Measurements from ENCODE around the gene LRP6. TPM values are rescaled to one million over a fixed set of nuclear protein-coding genes. Genes with fewer than 3 reads are reported as not detected.

LRP6 gene
- total RNA-seq, 1 donor from 2014 or later, result 41.9 TPM

DNA sequence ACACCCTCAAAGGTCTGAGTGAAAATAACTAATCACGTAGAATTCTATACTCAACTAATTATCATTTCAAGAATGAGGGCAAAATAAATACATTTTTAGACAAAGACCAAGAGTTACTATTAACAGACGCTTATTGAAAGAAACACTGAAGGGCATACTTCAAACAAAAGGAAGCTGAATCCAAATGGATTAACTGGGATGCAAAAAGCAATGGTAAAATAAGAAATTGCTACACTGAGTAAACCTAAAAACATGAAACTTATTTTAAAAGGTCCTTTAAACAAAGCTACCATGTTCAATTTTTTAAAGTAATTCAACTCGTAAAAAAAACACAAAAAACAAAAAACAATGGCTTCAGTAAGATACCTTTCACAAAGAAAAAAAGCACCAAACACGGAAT, 28.2 kb downstream of the LRP6 start:
- DNase-seq (ENCODE audit: extremely low spot score, unreplicated experiment), result no peak
- peaks cover 6% of the 10 kb centered on the region for H3K9me3 Mint-ChIP-seq (ENCODE audit: unreplicated experiment)
- H3K36me3 Mint-ChIP-seq (ENCODE audit: unreplicated experiment), result peaks cover 16% of the 10 kb centered on the region
- TF ChIP-seq, protein P1, sequence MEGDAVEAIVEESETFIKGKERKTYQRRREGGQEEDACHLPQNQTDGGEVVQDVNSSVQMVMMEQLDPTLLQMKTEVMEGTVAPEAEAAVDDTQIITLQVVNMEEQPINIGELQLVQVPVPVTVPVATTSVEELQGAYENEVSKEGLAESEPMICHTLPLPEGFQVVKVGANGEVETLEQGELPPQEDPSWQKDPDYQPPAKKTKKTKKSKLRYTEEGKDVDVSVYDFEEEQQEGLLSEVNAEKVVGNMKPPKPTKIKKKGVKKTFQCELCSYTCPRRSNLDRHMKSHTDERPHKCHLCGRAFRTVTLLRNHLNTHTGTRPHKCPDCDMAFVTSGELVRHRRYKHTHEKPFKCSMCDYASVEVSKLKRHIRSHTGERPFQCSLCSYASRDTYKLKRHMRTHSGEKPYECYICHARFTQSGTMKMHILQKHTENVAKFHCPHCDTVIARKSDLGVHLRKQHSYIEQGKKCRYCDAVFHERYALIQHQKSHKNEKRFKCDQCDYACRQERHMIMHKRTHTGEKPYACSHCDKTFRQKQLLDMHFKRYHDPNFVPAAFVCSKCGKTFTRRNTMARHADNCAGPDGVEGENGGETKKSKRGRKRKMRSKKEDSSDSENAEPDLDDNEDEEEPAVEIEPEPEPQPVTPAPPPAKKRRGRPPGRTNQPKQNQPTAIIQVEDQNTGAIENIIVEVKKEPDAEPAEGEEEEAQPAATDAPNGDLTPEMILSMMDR (IDR thresholded peaks at IDR 0.05), result no peak
- H3K27ac Mint-ChIP-seq (ENCODE audit: unreplicated experiment), result no peak overlapping the region
- H3K4me3 Mint-ChIP-seq (ENCODE audit: unreplicated experiment), result no peak overlapping the region
- H3K4me1 Mint-ChIP-seq (ENCODE audit: unreplicated experiment), result peaks cover 21% of the 10 kb centered on the region
- no peaks in the 10 kb centered on the region for H3K27me3 Mint-ChIP-seq (ENCODE audit: unreplicated experiment)

DNA sequence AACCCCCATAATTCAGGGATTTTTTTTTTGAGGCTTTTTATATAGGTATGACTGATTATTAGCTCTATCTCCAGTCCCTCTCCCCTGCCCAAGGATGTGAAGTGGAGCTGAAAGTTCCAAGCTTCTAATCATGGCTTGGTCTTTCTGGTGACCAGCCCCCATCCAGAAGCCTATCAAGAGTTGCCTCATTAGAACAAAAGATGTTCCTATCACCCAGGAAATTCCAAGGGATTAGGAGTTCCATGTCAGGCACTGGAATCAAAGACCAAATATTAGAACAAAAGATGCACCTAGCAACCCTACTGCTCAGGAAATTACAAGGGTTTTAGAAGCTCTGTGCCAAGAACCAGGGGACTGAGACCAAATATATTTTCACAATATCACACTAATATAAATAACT, 29.9 kb downstream of the LRP6 start:
- peaks cover 16% of the 10 kb centered on the region for H3K4me1 Mint-ChIP-seq (ENCODE audit: unreplicated experiment)
- peaks cover 6% of the 10 kb centered on the region for H3K9me3 Mint-ChIP-seq (ENCODE audit: unreplicated experiment)
- H3K36me3 Mint-ChIP-seq (ENCODE audit: unreplicated experiment), result peaks cover 10% of the 10 kb centered on the region
- no peak overlapping the region for H3K4me3 Mint-ChIP-seq (ENCODE audit: unreplicated experiment)
- H3K27me3 Mint-ChIP-seq (ENCODE audit: unreplicated experiment), result no peaks in the 10 kb centered on the region
- DNase-seq (ENCODE audit: extremely low spot score, unreplicated experiment), result no peak
- TF ChIP-seq, protein P1 (IDR thresholded peaks at IDR 0.05), result no peak
- no peak overlapping the region for H3K27ac Mint-ChIP-seq (ENCODE audit: unreplicated experiment)

DNA sequence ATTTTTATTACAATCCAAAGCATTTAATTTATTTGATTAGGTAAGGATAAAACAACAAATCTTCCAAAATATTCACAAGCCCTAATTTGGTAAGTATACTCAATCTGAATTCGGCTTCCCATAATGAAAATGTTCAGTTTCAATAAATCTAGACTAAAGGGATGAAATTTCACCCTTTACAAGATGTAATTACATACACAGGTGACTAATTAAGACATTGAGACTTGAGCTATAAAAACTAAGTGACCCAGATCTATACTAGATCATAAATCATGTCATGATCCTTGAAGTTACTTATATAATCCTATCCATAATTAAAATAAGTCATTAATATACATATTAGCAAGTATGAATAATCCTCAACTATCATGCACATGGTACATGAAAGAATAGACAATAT, 36.6 kb downstream of the LRP6 start:
- no peak for DNase-seq (ENCODE audit: extremely low spot score, unreplicated experiment)
- TF ChIP-seq, protein P1 (IDR thresholded peaks at IDR 0.05), result no peak
- Mint-ChIP-seq H3K27me3 (ENCODE audit: unreplicated experiment) (no peaks in the 10 kb centered on the region), H3K27ac (ENCODE audit: unreplicated experiment) (no peak overlapping the region), H3K4me3 (ENCODE audit: unreplicated experiment) (no peak overlapping the region), H3K4me1 (ENCODE audit: unreplicated experiment) (peaks cover 13% of the 10 kb centered on the region), H3K36me3 (ENCODE audit: unreplicated experiment) (peaks cover 6% of the 10 kb centered on the region), H3K9me3 (ENCODE audit: unreplicated experiment) (peaks cover 11% of the 10 kb centered on the region)

DNA sequence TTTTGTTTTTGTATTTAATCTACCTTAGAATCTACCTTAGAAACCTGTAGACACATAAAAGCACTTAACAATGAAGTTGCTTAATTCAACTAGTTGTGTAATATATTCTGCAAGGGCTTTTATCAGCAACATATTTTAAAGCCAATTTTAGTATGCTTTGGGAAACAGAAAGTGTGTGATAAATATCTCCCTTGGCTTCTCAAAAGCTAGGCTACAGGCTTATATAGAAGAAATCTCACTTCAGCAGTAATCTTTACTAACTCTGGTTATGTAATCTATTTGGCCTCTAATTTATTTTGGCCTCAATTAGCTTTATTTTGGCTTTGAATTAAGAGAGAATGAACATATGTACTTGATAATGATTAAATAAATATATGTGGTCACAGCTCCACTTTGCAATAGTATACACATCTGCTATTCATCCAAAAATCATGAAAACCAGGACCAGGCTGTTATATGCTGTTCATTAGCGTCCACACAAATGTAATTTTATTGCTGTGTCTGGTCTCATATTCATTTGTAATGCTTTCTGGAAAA, 37.2 kb downstream of the LRP6 start:
- Mint-ChIP-seq H3K4me1 (ENCODE audit: unreplicated experiment) (peaks cover 13% of the 10 kb centered on the region), H3K27me3 (ENCODE audit: unreplicated experiment) (no peaks in the 10 kb centered on the region), H3K27ac (ENCODE audit: unreplicated experiment) (no peak overlapping the region), H3K9me3 (ENCODE audit: unreplicated experiment) (peaks cover 11% of the 10 kb centered on the region), H3K4me3 (ENCODE audit: unreplicated experiment) (no peak overlapping the region), H3K36me3 (ENCODE audit: unreplicated experiment) (peaks cover 6% of the 10 kb centered on the region)
- TF ChIP-seq, protein P1 (IDR thresholded peaks at IDR 0.05), result no peak
- DNase-seq (ENCODE audit: extremely low spot score, unreplicated experiment), result no peak

DNA sequence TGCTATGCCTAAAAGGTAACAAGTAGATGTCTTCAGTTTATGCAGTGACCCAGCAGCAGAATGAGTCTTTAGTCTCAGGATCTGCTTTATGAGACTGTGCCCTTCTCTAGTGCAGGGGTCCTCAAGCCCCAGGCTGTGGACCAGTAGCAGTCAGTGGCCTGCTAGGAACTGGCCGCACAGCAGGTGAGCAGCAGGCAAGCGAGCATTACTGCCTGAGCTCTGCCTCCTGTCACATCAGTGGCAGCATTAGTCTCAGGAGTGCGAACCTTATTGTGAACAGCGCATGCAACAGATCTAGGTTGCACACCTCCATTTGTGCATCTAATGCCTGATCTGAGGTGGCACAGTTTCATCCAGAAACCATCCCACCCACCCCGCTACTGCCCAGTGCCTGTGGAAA, 38.4 kb downstream of the LRP6 start:
- Mint-ChIP-seq H3K4me1 (ENCODE audit: unreplicated experiment) (peaks cover 17% of the 10 kb centered on the region), H3K27ac (ENCODE audit: unreplicated experiment) (no peak overlapping the region), H3K4me3 (ENCODE audit: unreplicated experiment) (no peak overlapping the region), H3K36me3 (ENCODE audit: unreplicated experiment) (peaks cover 6% of the 10 kb centered on the region), H3K9me3 (ENCODE audit: unreplicated experiment) (peaks cover 11% of the 10 kb centered on the region), H3K27me3 (ENCODE audit: unreplicated experiment) (no peaks in the 10 kb centered on the region)
- TF ChIP-seq, protein P1 (IDR thresholded peaks at IDR 0.05), result no peak
- no peak for DNase-seq (ENCODE audit: extremely low spot score, unreplicated experiment)
